Pancreas (tissue), 10 donors: ENCODE results near the gene ASPRV1. TPM values are rescaled to one million over a fixed set of nuclear protein-coding genes. Genes with fewer than 3 reads are reported as not detected.
"Not testable (repeated sequence)": the region's sequence is repeated elsewhere in the genome, so short reads cannot be mapped to it uniquely, and the experiment has no call there.

Source experiments
- ATAC-seq, 4 donors: fragments of 200-7000 bp; cut with Tn5 transposase; one replicate each; pipeline versions ENCODE4 v1.8.0 to v1.9.1; 2020; ENCODE audit warnings: mild to moderate bottlenecking in 4 of 4, moderate library complexity in 4 of 4
- DNase-seq, 6 donors: peaks; one replicate each; pipeline ENCODE4 v3.0.0-alpha.2; 2020
- FAIRE-seq: peaks from 2 replicates; lab custom pipeline; 2012; peaks lifted over from hg19 to GRCh38; lab: Jason Lieb, UNC
- H3K27ac ChIP-seq, 4 donors: fragments of 200-600 bp; sonication (generic); 1 replicate in 3 of 4; 2 replicates in 1 of 4; pipeline versions ENCODE4 v1.5.0 to v1.8.0; 2020
- H3K27me3 ChIP-seq, 4 donors: fragments of 200-600 bp; one replicate each; pipeline ENCODE4 v1.8.0; 2021
- H3K36me3 ChIP-seq, 3 donors: fragments of 200-600 bp; sonication (generic) in 1 of 3; one replicate each; pipeline versions ENCODE4 v1.5.0 to v1.8.0; 2020 to 2021
- H3K4me1 ChIP-seq, 3 donors: fragments of 200-600 bp; one replicate each; pipeline ENCODE4 v1.8.0; 2021
- H3K4me3 ChIP-seq, 4 donors: fragments of 200-600 bp; sonication (generic) in 2 of 4; one replicate each; pipeline versions ENCODE4 v1.5.0 to v1.8.0; 2020 to 2021
- H3K9me3 ChIP-seq, 4 donors: fragments of 200-600 bp; one replicate each; pipeline ENCODE4 v1.8.0; 2021
- WGBS, 2 donors: extraction: QIAGEN DNeasy Blood & Tissue Kit; methylation state at CpG; one replicate each; pipeline ENCODE4 v1.1.7; 2013; 5-methylcytosine and 5-hydroxymethylcytosine counted together
- intact Hi-C, 3 donors: fragments of 100-400 bp; cut with DNase I; formaldehyde crosslinking; loops; one replicate each; pipeline versions ENCODE4 v1.11.1 to v1.14.2; 2022
- polyA plus RNA-seq, 2 donors: library from polyadenylated mRNA; stranded (reverse); fragments of 200-250 nt; gene quantifications; one replicate each; pipeline ENCODE4 v1.2.3, GENCODE V29; 2013
- total RNA-seq, 6 donors: library from RNA; stranded (reverse); fragmentation: NEBNext Ultra II Directional in 4 of 6; extraction: Animal tissue kit (Norgen Biotek cat#: 25700) in 4 of 6; gene quantifications; one replicate each; pipeline versions ENCODE4 v1.2.1 to v1.2.4, GENCODE V29; 2021 to 2023
- TF ChIP-seq, protein P1 (sequence below), 4 donors: fragments of 200-600 bp; sonication (generic) in 3 of 4; IDR thresholded peaks; one replicate each; pipeline versions ENCODE4 v1.5.0 to v1.8.0; 2021; ENCODE audit warnings: antibody characterized with exemption in 4 of 4
- donor health status: healthy with polysubstance abuse.
- donor health status: DM: no; HTN: no; CAD: no; lungs with moderate emphysema.
- donor health status: DM: no; HTN: no; CAD: no.
- donor health status: control.
- donor health status: control.
- donor health status: Bipolar disorder and iron deficiency.
- donor health status: DM: yes; HTN: yes; CAD: no.
- donor health status: DM: no; HTN: no; CAD: no.
- donor health status: DM: no; HTN: no; CAD: no.
- donor health status: DM: yes; HTN: yes; CAD: no.

Gene ASPRV1
- total and polyA plus RNA-seq, 8 donors, result 0.12 to 1.2 (median 0.29) TPM

DNA sequence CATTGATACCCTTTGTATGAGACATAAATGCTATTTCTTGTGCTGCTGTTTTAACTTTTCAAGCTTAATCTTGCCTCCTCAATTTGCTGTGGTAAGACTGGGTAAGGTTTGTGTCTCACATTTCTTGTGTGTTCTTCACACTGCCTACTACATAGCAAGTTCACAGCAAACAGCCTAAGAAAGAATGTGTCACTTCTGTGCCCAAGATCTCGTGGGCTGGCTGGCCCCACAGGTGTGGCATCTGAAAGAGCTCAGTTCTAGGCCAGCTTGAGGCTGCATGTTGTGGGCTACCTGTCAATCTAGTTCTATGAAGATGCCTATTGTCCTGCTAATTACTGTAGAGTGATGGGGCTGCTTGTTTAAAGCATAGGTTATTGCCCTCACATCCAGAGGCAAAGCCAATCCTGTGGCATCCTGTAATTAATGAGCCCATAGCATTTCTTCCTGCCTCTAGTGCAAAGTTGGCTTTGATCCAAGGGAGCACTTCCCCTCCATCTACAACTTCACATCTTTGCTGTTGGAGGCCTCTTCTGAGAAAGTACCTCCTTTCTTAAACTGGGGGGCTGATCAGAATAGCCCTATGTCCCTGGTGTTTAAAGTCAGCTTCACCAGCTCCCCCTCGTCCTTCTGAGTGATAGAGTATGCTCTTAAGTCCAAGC, 40.9 kb upstream of the ASPRV1 start:
- TF ChIP-seq, protein P1, sequence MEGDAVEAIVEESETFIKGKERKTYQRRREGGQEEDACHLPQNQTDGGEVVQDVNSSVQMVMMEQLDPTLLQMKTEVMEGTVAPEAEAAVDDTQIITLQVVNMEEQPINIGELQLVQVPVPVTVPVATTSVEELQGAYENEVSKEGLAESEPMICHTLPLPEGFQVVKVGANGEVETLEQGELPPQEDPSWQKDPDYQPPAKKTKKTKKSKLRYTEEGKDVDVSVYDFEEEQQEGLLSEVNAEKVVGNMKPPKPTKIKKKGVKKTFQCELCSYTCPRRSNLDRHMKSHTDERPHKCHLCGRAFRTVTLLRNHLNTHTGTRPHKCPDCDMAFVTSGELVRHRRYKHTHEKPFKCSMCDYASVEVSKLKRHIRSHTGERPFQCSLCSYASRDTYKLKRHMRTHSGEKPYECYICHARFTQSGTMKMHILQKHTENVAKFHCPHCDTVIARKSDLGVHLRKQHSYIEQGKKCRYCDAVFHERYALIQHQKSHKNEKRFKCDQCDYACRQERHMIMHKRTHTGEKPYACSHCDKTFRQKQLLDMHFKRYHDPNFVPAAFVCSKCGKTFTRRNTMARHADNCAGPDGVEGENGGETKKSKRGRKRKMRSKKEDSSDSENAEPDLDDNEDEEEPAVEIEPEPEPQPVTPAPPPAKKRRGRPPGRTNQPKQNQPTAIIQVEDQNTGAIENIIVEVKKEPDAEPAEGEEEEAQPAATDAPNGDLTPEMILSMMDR (IDR thresholded peaks at IDR 0.05), result no peak
- H3K27me3 ChIP-seq, result no peaks in the 10 kb centered on the region
- no peak for ATAC-seq
- no peaks in the 10 kb centered on the region for H3K9me3 ChIP-seq
- H3K27ac ChIP-seq, result no peak overlapping the region
- no peak for FAIRE-seq
- intact Hi-C loops, result no loop called here
- H3K36me3 ChIP-seq, result no peaks in the 10 kb centered on the region
- no peak for DNase-seq
- H3K4me3 ChIP-seq, result no peak overlapping the region
- WGBS, 2 donors, result 72 to 80% methylated on average over 2 of the region's 2 CpGs
- H3K4me1 ChIP-seq, result no peaks in the 10 kb centered on the region

DNA sequence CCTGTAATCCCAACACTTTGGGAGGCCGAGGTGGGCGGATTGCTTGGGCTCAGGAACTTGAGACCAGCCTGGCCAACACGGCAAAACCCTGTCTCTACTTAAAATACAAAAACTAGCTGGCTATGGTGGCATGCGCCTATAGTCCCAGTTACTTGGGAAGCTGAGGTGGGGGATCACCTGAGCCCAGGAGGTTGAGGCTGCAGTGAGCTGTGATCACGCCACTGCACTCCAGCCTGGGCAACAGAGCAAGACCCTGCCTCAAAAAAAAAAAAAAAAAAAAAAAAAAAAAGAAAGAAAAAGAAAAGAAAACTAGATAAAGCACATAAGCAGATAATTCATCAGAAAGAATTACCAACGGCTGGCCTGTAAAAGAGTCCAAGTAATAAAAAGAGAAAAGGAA, 39.1 kb upstream of the ASPRV1 start:
- H3K27ac ChIP-seq, H3K27me3 ChIP-seq, ATAC-seq, H3K4me3 ChIP-seq, FAIRE-seq, H3K36me3 ChIP-seq, H3K9me3 ChIP-seq, intact Hi-C loops, DNase-seq, H3K4me1 ChIP-seq: not testable (repeated sequence)
- WGBS, 2 donors, result 86 to 93% methylated on average over 6 of the region's 6 CpGs

DNA sequence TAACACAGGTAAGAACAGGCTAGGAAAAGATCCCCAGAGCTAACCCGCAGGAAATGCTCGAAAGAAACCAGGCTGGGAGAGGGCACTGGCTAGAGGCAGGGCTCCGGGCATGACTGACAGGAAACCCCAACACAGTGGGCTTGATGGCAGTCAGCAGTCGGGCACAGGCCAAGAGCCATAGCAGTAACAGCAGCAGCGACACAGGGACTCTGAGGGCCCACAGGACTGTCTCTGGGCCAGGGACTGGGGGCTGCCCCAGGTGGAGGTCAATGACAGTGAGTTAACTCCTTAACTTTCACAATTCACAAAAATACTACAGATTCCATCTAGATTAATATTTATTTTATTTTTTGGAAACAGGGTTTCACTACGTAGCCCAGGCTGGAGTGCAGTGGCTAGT, 37.3 kb upstream of the ASPRV1 start:
- Histone ChIP-seq H3K36me3 (peaks cover 0 to 2% (median 0%) of the 10 kb centered on the region in 3 donors), H3K27ac (no peak overlapping the region), H3K9me3 (no peaks in the 10 kb centered on the region), H3K27me3 (no peaks in the 10 kb centered on the region), H3K4me1 (no peaks in the 10 kb centered on the region), H3K4me3 (no peak overlapping the region)
- TF ChIP-seq, protein P1 (IDR thresholded peaks at IDR 0.05), result no peak
- FAIRE-seq, result no peak
- ATAC-seq, result no peak
- 91 to 97% methylated on average over 6 of the region's 6 CpGs for WGBS, 2 donors
- intact Hi-C loops, result no loop called here
- no peak for DNase-seq

DNA sequence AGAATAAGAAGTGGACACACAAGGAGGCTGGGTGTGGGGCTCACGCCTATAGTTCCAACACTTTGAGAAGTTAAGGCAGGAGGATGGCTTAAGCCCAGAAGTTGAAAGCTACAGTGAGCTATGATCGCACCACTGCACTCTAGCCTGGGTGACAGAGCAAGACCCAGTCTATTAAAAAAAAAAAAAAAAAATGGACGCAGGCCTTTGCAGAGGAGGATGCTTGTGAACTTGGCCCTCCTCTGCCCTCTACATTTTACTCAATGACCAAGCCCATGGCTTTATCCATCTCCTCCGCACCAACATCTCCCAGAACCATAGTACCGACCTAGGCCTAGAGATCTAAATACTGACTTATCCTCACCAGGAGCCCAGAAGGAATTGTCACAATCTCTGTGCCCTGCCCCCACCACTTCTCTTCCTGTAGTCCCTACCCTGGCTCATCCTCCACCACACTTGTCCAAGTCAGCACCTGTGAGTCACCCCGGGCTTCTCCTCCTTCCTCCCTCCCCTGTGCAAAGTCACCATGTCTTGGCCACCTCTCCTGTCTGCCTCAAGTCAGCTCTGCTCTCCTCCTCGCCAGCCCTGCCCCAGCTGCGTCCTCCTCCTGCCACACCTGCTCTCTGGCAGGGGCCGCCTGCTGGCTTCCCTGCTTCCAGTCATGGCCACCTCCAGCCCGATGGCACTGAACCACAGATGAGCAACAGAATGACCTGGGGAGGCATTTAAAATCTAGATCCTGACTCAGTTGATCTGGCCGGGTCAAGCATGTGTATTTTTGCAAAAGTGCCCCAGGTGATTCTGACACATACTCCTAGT, 35.8 kb upstream of the ASPRV1 start:
- 84 to 88% methylated on average over 11 of the region's 11 CpGs for WGBS, 2 donors
- ATAC-seq (peak in 1 of 4 donors; percentile 67), FAIRE-seq (no peak), DNase-seq (no peak)
- TF ChIP-seq, protein P1 (IDR thresholded peaks at IDR 0.05), result no peak
- Histone ChIP-seq H3K9me3 (no peaks in the 10 kb centered on the region), H3K4me1 (no peaks in the 10 kb centered on the region), H3K4me3 (no peak overlapping the region), H3K27ac (no peak overlapping the region), H3K27me3 (no peaks in the 10 kb centered on the region), H3K36me3 (peaks cover 0 to 8% (median 0%) of the 10 kb centered on the region in 3 donors)
- intact Hi-C loops, result no loop called here

DNA sequence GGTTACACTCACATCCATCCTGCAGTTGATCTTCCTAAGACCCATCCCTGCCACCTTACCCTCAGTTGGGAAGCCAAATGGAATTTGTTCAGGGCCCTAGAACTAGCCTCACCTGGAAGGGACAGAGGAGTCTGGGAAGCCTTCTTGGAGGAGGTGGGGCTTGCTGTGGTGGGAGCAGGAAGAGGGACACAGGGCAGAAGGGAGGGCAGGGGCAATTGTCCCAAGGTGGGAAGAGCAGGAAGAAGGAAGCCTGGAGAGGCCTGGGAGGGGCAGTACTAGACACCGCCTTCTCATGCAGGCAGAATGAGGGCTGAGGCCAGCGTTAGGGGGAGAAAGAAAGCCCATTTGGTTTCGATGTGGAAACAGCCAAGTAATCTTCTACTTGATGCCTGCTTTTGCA, 34.1 kb upstream of the ASPRV1 start:
- H3K27me3 ChIP-seq, result no peaks in the 10 kb centered on the region
- DNase-seq (no peak), ATAC-seq (no peak), FAIRE-seq (no peak)
- H3K4me1 ChIP-seq, result no peaks in the 10 kb centered on the region
- no peaks in the 10 kb centered on the region for H3K9me3 ChIP-seq
- TF ChIP-seq, protein P1 (IDR thresholded peaks at IDR 0.05), result no peak
- no peak overlapping the region for H3K27ac ChIP-seq
- intact Hi-C loops, result no loop called here
- WGBS, 2 donors, result 91 to 98% methylated on average over 3 of the region's 3 CpGs
- no peak overlapping the region for H3K4me3 ChIP-seq
- H3K36me3 ChIP-seq, result peaks cover 0 to 8% (median 0%) of the 10 kb centered on the region in 3 donors
